ENCODE measurements around the gene NACC1. TPM values are rescaled to one million over a fixed set of nuclear protein-coding genes. Genes with fewer than 3 reads are reported as not detected.

NACC1 gene
- total and polyA plus RNA-seq, 2 of the 13 experiments (the other 11 are each of a cell fraction or from before 2014, with no cell fraction given) = 31.8 to 42.3 TPM

DNA sequence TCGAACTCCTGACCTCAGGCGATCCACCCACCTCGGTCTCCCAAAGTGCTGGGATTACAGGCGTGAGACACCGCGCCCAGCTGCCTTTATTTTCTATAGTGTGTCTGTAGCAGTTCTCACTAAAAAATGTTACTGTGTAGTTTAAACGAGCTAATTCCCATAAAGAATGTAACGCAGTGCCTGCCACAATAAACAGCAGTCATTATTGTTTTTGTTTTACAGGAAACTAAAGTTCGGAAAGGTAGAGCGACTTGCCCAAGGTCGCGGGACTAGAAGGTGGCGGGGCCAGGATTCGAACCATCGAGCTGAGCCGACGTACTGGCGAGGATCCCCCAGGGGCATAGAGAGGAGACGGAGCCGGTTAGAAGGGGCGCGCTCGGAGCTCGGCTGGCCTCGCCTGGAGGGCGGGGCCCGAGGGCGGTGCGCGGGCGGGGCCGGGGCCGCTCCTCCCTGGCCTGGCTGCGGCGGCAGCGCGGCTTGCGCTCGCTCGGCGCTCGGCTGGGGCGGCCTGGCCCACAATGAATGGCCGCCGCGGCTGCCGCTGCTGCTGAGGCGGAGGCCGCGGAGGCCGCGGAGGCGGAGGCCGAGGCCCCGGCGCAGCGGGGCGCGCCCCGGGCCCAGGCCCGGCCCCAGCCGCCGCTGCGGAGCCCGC, at the start of gene NACC1 (continued):
- TF ChIP-seq ZBTB7B (CRISPR knock-in tag; IDR thresholded peaks at IDR 0.05) (0 out of 2 replicates have a peak, but pooled peaks have one; percentile 58), ZBTB1 (CRISPR knock-in tag; IDR thresholded peaks at IDR 0.05; ENCODE audit: borderline replicate concordance) (no peak), ZNF224 (CRISPR knock-in tag; IDR thresholded peaks at IDR 0.05) (no peak), KDM3A (CRISPR knock-in tag; IDR thresholded peaks at IDR 0.05; ENCODE audit: low read depth) (no peak), JUN (CRISPR knock-in tag; IDR thresholded peaks at IDR 0.05) (no peak), SP2 (CRISPR knock-in tag; IDR thresholded peaks at IDR 0.05) (no peak), ZNF333 (CRISPR knock-in tag; IDR thresholded peaks at IDR 0.05; ENCODE audit: borderline replicate concordance) (no peak), HOXA5 (CRISPR knock-in tag; IDR thresholded peaks at IDR 0.05) (no peak), ZNF143 (CRISPR knock-in tag; IDR thresholded peaks at IDR 0.05) (no peak), SMAD3 (CRISPR knock-in tag; IDR thresholded peaks at IDR 0.05) (no peak), PAF1 (CRISPR knock-in tag; IDR thresholded peaks at IDR 0.05) (no peak), ZNF253 (CRISPR knock-in tag; IDR thresholded peaks at IDR 0.05; ENCODE audit: borderline replicate concordance) (no peak)
- TF ChIP-seq, protein P1, sequence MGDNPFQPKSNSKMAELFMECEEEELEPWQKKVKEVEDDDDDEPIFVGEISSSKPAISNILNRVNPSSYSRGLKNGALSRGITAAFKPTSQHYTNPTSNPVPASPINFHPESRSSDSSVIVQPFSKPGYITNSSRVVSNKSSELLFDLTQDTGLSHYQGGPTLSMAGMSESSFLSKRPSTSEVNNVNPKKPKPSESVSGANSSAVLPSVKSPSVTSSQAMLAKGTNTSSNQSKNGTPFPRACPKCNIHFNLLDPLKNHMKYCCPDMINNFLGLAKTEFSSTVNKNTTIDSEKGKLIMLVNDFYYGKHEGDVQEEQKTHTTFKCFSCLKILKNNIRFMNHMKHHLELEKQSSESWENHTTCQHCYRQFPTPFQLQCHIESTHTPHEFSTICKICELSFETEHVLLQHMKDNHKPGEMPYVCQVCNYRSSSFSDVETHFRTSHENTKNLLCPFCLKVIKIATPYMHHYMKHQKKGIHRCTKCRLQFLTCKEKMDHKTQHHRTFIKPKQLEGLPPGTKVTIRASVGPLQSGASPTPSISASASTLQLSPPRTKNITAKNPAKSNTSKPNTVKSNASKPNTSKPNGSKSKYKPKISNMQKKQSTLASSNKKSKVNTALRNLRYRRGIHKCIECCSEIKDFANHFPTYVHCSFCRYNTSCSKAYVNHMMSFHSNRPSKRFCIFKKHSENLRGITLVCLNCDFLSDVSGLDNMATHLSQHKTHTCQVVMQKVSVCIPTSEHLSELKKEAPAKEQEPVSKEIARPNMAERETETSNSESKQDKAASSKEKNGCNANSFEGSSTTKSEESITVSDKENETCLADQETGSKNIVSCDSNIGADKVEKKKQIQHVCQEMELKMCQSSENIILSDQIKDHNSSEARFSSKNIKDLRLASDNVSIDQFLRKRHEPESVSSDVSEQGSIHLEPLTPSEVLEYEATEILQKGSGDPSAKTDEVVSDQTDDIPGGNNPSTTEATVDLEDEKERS (CRISPR knock-in tag; IDR thresholded peaks at IDR 0.05) = no peak
- TF ChIP-seq, protein P2, sequence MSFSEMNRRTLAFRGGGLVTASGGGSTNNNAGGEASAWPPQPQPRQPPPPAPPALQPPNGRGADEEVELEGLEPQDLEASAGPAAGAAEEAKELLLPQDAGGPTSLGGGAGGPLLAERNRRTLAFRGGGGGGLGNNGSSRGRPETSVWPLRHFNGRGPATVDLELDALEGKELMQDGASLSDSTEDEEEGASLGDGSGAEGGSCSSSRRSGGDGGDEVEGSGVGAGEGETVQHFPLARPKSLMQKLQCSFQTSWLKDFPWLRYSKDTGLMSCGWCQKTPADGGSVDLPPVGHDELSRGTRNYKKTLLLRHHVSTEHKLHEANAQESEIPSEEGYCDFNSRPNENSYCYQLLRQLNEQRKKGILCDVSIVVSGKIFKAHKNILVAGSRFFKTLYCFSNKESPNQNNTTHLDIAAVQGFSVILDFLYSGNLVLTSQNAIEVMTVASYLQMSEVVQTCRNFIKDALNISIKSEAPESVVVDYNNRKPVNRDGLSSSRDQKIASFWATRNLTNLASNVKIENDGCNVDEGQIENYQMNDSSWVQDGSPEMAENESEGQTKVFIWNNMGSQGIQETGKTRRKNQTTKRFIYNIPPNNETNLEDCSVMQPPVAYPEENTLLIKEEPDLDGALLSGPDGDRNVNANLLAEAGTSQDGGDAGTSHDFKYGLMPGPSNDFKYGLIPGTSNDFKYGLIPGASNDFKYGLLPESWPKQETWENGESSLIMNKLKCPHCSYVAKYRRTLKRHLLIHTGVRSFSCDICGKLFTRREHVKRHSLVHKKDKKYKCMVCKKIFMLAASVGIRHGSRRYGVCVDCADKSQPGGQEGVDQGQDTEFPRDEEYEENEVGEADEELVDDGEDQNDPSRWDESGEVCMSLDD (CRISPR knock-in tag; IDR thresholded peaks at IDR 0.05; ENCODE audit: borderline replicate concordance) = no peak
- TF ChIP-seq, protein P3, sequence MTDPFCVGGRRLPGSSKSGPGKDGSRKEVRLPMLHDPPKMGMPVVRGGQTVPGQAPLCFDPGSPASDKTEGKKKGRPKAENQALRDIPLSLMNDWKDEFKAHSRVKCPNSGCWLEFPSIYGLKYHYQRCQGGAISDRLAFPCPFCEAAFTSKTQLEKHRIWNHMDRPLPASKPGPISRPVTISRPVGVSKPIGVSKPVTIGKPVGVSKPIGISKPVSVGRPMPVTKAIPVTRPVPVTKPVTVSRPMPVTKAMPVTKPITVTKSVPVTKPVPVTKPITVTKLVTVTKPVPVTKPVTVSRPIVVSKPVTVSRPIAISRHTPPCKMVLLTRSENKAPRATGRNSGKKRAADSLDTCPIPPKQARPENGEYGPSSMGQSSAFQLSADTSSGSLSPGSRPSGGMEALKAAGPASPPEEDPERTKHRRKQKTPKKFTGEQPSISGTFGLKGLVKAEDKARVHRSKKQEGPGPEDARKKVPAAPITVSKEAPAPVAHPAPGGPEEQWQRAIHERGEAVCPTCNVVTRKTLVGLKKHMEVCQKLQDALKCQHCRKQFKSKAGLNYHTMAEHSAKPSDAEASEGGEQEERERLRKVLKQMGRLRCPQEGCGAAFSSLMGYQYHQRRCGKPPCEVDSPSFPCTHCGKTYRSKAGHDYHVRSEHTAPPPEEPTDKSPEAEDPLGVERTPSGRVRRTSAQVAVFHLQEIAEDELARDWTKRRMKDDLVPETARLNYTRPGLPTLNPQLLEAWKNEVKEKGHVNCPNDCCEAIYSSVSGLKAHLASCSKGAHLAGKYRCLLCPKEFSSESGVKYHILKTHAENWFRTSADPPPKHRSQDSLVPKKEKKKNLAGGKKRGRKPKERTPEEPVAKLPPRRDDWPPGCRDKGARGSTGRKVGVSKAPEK (CRISPR knock-in tag; IDR thresholded peaks at IDR 0.05; ENCODE audit: borderline replicate concordance) = no peak
- TF ChIP-seq, protein P4, sequence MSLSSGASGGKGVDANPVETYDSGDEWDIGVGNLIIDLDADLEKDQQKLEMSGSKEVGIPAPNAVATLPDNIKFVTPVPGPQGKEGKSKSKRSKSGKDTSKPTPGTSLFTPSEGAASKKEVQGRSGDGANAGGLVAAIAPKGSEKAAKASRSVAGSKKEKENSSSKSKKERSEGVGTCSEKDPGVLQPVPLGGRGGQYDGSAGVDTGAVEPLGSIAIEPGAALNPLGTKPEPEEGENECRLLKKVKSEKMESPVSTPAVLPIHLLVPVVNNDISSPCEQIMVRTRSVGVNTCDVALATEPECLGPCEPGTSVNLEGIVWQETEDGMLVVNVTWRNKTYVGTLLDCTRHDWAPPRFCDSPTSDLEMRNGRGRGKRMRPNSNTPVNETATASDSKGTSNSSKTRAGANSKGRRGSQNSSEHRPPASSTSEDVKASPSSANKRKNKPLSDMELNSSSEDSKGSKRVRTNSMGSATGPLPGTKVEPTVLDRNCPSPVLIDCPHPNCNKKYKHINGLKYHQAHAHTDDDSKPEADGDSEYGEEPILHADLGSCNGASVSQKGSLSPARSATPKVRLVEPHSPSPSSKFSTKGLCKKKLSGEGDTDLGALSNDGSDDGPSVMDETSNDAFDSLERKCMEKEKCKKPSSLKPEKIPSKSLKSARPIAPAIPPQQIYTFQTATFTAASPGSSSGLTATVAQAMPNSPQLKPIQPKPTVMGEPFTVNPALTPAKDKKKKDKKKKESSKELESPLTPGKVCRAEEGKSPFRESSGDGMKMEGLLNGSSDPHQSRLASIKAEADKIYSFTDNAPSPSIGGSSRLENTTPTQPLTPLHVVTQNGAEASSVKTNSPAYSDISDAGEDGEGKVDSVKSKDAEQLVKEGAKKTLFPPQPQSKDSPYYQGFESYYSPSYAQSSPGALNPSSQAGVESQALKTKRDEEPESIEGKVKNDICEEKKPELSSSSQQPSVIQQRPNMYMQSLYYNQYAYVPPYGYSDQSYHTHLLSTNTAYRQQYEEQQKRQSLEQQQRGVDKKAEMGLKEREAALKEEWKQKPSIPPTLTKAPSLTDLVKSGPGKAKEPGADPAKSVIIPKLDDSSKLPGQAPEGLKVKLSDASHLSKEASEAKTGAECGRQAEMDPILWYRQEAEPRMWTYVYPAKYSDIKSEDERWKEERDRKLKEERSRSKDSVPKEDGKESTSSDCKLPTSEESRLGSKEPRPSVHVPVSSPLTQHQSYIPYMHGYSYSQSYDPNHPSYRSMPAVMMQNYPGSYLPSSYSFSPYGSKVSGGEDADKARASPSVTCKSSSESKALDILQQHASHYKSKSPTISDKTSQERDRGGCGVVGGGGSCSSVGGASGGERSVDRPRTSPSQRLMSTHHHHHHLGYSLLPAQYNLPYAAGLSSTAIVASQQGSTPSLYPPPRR (CRISPR knock-in tag; IDR thresholded peaks at IDR 0.05; ENCODE audit: borderline replicate concordance) = no peak

Measured in HepG2 (cell line).